RPMI8226 (cell line): ENCODE measurements around the gene TENT4A.

Source experiments
- DNase-seq: peaks from one replicate; pipeline ENCODE4 v3.0.0-alpha.2; 2015

TENT4A gene

GRCh38 chr5:6734243-6734700, 21.0 kb downstream of the TENT4A start:
- DNase-seq, result no peak

GRCh38 chr5:6734781-6735180, 21.5 kb downstream of the TENT4A start:
- DNase-seq, result no peak

- no peak for DNase-seq
Observed at GRCh38 chr5:6736106-6736505, 22.9 kb downstream of the TENT4A start.

GRCh38 chr5:6736524-6737042, 23.4 kb downstream of the TENT4A start:
- no peak for DNase-seq

GRCh38 chr5:6737043-6737941, 24.1 kb downstream of the TENT4A start:
- DNase-seq, result no peak

DNA sequence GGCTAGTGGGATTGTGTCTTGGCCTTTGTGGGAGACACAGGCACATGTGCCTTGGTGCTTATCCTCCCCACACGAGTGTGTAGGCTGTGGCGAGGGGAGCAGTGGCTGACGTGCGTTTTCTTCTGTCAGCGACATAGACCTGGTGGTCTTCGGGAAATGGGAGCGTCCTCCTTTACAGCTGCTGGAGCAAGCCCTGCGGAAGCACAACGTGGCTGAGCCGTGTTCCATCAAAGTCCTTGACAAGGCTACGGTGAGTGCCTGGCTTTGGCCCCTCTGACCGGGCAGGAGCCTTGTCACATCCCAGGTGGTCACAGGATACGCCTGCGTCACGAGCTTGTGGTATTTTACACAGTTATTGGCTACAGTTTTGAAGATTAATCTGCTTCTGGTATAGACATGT, 26.4 kb downstream of the TENT4A start:
- no peak for DNase-seq

- DNase-seq, result no peak
Observed at GRCh38 chr5:6740586-6741150, 27.4 kb downstream of the TENT4A start.

GRCh38 chr5:6742081-6742758, 29.0 kb downstream of the TENT4A start:
- DNase-seq, result no peak

DNA sequence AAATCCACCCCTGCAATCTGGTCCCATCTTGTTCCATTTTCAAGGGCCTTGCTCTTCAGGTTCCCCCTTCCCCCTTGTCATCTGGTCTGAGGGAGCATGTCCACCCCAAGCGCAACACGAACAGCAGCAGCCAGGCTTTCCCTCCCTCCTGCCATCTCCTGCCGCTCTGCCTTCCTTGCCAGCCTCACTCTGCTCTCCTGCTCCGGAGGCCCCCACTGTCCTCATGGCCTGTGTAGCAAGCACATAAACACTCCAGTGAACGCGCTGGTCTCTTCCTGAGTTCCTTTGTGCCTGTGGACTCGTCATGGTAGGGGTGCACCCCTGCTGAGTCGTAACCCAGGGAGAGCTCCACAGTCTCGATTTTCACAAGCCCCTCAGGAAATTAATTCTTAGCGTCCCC, 29.9 kb downstream of the TENT4A start:
- no peak for DNase-seq

DNA sequence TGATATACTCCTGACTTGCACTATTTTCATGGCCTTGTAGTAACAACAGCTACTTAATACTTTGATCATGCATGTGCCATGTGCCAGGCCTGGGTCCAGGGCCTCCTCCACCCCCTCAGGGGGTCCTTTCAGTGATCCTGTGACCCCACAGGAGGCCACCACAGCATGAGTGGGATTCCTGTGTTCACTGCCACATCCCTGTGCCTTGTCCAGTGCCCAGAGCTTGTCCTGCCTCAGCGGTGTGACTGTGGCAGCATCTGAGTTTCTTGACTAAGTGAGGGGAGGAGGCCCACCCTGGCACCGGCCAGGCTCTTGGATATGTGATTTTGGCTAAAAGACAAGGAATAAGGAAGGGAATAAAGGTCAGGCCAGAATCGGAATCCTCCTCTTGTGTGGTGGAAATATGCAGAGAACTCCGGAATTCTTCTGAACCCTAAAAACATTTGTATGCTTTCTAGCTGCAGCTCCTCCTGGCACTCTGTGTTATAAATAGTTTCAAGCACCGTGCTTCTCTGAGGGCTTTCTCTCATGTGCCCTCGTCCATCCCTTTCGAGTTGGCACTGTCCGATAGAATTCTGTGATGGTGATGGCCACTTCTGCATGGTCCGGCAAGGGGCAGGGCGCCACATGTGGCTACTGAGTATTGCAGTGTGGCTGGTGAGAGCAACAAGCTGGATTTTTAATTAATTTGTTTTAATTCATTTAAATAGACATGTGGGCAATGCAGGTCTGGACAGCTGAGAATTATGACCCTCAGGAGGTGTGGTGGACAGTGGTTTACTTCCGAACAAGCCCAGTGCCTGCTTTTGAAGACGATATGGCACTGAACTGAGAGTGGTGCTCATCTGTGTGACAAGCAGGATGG, 31.8 kb downstream of the TENT4A start:
- no peak for DNase-seq

DNA sequence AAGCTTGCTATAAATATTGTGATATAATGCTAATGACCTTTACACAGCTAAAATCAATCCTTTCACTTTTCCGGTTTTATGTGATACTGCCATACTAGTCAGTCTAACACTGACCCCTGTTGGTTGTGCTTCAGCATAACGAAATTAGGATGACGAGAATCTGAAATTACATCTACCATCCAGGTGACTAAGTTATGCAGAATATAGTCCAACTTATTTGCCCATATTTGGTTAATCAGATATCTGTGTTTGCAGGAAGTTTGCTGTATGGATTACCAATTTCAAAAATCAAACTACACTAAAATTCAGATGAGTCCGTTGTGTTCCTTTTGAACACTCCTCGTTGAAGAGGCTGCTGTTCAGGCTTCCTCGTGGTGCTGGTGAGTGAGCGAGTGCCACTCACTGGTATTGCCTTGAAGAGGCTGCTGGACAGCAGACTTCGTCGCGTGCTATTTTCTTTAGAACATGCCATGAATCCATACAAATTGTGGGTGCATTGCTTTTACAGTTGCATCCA, 32.5 kb downstream of the TENT4A start:
- DNase-seq, result peak; percentile 30

GRCh38 chr5:6746244-6746643, 33.0 kb downstream of the TENT4A start:
- no peak for DNase-seq

- no peak for DNase-seq
Observed at GRCh38 chr5:6747103-6747502, 33.9 kb downstream of the TENT4A start.

DNA sequence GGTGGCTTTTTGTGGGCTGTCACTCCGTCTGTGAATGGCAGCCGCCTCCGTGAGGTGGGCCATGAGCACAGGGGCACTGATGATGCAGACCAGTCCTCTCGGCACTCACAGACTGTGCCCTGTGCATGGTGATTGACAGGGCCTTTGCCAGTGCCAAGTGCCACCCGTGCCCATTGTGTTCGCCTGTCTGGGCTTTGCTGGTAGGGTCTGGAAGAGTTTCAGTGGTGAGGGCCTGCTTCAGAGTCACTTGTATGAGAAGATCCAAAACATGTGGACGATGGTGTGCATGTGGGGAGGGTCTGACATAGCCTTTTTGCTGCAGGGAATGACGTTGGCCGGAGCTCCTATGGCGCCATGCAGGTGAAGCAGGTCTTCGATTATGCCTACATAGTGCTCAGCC, 34.9 kb downstream of the TENT4A start:
- no peak for DNase-seq

GRCh38 chr5:6749026-6749716, 35.9 kb downstream of the TENT4A start:
- DNase-seq, result no peak

- no peak for DNase-seq
Observed at GRCh38 chr5:6750142-6750840, 37.1 kb downstream of the TENT4A start.

DNA sequence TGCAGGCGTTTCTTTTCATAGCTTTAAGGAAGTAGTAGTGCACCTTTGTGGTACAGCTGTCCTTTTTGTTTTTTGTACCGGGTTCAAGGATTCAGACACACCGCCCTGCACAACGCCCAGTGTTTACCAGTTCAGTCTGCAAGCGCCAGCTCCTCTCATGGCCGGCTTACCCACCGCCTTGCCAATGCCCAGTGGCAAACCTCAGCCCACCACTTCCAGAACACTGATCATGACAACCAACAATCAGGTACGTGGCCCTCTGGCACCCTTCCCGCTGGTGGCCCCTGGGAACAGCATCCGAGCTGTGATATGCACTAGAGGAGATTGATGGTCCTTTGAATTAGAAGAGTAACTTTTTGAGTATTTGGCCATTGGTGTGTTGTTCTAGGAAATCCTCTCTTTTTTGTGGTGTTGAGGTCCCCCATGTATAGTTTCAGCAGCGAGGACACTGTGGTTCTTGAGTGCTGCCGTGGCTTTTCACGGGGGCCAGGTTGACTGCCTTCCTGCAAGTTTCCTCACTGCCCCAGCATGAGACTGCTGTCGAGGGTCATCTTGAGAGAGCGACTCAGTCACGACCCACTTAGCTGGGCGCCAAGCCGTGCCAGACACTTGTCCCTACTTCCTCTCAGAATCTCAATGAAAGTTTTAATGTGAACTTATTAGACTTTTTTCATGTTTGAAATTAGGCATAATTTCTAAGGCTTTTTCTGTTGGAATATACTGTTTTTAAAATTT, 37.9 kb downstream of the TENT4A start:
- DNase-seq, result no peak

GRCh38 chr5:6752236-6752635, 39.0 kb downstream of the TENT4A start:
- no peak for DNase-seq

GRCh38 chr5:6752782-6753181, 39.5 kb downstream of the TENT4A start:
- no peak for DNase-seq

- no peak for DNase-seq
Observed at GRCh38 chr5:6753851-6754250, 40.6 kb downstream of the TENT4A start.
